ENCODE measurements around the gene ANKFN1.

The ANKFN1 gene

GRCh38 chr17:56548661-56549060 lies 395.4 kb downstream of the ANKFN1 start:
- TF ChIP-seq CTCF (IDR thresholded peaks at IDR 0.05; ENCODE audit: low read depth, low read length), result no peak

DNA sequence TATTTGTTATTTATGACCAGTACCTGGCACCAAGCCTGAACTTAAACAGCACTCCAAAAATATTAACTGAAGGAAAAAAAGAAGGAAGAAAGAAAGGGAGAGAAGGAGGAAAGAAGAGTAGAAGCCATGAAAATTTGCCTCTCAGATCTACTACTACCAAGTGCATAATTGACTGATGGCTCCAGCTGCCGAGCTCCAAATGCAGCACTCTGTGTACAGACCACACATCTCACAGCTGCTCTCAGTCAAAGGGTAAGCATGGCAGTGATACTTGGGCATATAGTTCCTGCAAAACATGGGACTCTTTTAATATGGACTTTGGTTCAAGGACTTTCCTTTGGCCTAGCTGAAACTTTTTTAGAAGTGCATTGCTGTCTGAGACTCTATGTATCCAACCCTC lies 396.2 kb downstream of the ANKFN1 start:
- no peak overlapping the region for H3K4me3 ChIP-seq (replicated peaks in 1 of 2; ENCODE audit: low read depth in 2 of 2, low read length in 2 of 2)
- DNase-seq (ENCODE audit: low read depth in 2 of 2), result no peak
- TF ChIP-seq CTCF (IDR thresholded peaks at IDR 0.05; ENCODE audit: low read depth, low read length), result no peak

More at GRCh38 chr17:56548661-56549060, 395.4 kb downstream of the ANKFN1 start:
- no peak overlapping the region for H3K4me3 ChIP-seq (replicated peaks in 1 of 2; ENCODE audit: low read depth in 2 of 2, low read length in 2 of 2)
- no peak for DNase-seq (ENCODE audit: low read depth in 2 of 2)

DNA sequence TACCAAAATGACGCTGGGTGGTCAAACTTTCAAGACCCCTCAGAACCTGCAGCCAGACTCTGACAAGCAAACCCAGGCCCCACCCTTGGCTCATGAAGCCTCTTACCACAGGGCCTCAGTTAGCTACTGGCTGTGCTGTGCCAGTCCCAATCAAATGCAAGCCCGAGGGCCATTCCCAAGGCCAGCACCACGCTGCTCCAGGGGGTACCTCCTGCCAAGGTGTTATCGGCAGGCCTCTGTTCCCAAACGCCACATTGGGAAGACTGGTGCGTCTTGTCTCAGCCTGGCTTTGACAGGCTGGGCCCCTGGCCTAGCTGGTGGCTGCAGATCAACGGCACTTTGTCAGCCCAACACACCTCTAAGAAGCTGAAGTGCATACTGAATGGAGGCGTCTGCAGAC lies 404.4 kb downstream of the ANKFN1 start:
- H3K4me3 ChIP-seq (replicated peaks in 1 of 2; ENCODE audit: low read depth in 2 of 2, low read length in 2 of 2), result no peak overlapping the region
- DNase-seq (ENCODE audit: low read depth in 2 of 2), result no peak
- no peak for TF ChIP-seq CTCF (IDR thresholded peaks at IDR 0.05; ENCODE audit: low read depth, low read length)

DNA sequence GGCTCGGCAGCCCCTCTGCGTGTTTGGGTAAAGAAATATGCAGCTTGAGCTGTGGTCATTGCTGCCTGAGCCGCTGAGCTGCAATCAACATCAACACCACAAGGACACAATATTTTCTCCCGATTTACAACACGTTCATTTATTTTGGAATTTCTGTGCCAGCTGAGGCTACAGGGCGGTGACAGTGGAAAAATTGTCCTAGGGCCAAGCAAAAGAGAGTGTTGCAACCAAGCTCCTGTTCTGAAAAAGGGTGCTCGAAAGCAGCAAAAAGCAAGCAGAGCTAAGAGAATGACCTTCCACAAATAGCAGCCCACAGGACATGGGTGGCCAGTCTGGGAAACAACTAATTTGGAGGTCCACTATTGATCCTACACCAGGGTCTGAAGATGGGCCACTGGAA lies 404.8 kb downstream of the ANKFN1 start:
- no peak for DNase-seq (ENCODE audit: low read depth in 2 of 2)

More for the DNA sequence above, 404.8 kb downstream of the ANKFN1 start:
- TF ChIP-seq CTCF (IDR thresholded peaks at IDR 0.05; ENCODE audit: low read depth, low read length), result no peak
- H3K4me3 ChIP-seq (replicated peaks in 1 of 2; ENCODE audit: low read depth in 2 of 2, low read length in 2 of 2), result no peak overlapping the region
